GM19468 (cell line): ENCODE measurements around the gene KLC1.
"Not testable (repeated sequence)": the region's sequence is repeated elsewhere in the genome, so short reads cannot be mapped to it uniquely, and the experiment has no call there.

Experiments used
- ATAC-seq: cut with Tn5 transposase; IDR thresholded peaks from one replicate; pipeline ENCODE4 v1.9.1; 2021; ENCODE audit warnings: mild to moderate bottlenecking, moderate library complexity, moderate number of reproducible peaks; ENCODE audit not compliant: unreplicated experiment; ENCODE audit errors: extremely low read depth

The KLC1 gene

GRCh38 chr14:103628684-103629502, at the start of gene KLC1:
TSS of gene KLC1 (plus strand) at chr14:103629211. CDS start at chr14:103654565, 25,354 bp downstream.
- ATAC-seq = peak; percentile 32

- no peak for ATAC-seq
Measured at GRCh38 chr14:103581206-103581605, 47.8 kb upstream of the KLC1 start.

- ATAC-seq = no peak
Measured at GRCh38 chr14:103581954-103582703, 46.9 kb upstream of the KLC1 start.

DNA sequence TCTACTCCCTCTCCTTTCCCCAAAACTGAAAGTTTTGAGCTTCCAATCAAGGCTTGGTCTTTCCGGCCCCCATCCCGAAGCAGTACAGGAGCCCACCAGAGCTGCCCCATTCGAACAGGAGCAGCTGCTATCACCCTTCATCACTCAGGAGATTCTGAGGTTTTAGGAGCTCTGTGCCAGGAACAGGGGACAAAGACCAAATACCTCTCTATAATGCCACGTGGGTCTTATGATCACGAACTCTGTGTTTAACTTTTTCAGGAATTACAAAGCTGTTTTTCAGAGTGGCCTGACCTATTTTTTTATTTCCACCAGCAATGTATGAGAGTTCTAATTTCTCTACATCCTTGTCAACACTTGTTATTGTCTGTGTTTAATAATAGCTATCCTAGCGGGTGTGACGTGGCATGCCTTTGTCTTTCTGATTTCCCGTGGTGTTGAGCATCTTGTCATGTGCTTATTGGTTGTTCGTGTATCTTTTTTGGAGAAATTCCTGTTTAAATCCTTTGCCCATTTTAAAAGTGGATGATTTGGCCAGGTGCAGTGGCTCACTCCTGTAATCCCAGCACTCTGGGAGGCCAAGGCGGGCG, 44.6 kb upstream of the KLC1 start:
- no peak for ATAC-seq

DNA sequence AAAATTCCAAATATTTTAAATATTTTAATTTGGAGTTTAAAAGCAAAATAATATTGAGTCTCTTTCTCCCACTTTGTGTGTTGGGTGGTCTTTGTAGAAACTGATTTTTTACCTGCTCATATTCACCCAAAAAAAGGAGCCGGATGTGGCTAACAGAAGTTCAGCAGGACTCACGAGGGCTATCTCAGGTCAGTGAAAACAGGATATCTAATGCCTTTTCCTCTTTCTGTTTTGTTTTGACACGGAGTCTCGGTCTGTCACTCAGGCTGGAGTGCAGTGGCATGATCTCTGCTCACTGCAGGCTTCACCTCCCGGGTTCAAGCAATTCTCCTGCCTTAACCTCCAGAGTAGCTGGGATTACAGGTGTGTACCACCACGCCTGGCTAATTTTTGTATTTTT, 35.4 kb upstream of the KLC1 start:
- peak; percentile 89 for ATAC-seq

DNA sequence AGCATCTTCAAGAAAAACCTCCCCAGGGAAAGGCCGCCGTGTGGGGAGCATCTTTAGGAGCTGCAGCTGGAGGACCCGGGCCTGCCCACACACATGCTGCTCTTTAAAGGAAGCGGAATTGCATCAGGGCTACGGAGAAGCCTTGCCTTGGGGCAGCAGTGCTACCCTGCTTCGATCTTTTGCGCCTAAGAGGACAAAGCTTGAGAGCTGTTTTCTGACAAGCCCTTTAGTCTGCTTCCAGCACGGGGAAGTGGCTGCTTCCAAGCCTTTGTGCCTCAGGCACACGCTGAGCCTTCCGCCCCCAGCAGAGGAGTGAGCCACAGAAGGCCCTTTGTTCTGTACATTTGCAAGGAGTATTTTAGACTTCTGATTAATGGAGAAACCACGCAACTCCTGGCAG, 34.7 kb upstream of the KLC1 start:
- no peak for ATAC-seq

GRCh38 chr14:103597623-103598377, 31.2 kb upstream of the KLC1 start:
- ATAC-seq = no peak

GRCh38 chr14:103600503-103600902, 28.5 kb upstream of the KLC1 start:
- no peak for ATAC-seq

- no peak for ATAC-seq
Measured at GRCh38 chr14:103604620-103605019, 24.4 kb upstream of the KLC1 start.

DNA sequence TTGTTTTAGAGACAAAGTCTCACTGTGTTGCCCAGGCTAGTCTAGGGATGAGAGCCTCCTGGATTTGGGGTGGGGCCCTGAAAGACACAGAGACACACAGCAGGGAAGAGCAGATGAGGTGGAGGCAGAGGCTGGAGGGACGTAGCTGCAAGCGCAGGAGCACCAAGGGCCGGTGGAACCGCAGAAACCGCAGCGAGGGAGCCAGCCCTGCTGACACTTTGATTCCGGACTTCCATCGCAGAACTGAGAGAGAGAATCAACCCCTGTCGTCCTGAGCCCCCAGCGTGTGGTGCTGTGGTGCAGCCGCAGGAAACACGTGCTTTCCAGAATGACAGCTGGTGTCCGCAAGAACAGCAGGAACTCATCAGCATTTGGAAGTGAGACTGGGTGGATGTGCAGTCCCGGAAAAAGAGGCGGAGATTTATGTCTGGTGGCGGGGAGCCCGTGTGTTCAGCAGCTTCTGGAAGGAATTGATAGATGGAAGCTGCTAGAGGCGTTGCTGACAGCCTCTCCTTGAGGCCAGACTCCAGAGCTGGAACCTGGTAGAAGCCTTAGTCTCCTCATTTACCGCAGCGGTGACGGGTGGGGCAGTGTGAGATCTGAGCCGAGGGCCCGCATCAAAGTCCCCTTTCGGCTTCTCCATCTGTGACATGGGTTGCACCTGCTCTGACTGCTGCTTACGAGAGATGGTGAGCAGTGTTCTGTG, 21.9 kb upstream of the KLC1 start:
- peak; percentile 39 for ATAC-seq

GRCh38 chr14:103607822-103608221, 21.2 kb upstream of the KLC1 start:
- ATAC-seq = no peak

- not testable (repeated sequence) for ATAC-seq
Measured at GRCh38 chr14:103609081-103609480, 19.9 kb upstream of the KLC1 start.

DNA sequence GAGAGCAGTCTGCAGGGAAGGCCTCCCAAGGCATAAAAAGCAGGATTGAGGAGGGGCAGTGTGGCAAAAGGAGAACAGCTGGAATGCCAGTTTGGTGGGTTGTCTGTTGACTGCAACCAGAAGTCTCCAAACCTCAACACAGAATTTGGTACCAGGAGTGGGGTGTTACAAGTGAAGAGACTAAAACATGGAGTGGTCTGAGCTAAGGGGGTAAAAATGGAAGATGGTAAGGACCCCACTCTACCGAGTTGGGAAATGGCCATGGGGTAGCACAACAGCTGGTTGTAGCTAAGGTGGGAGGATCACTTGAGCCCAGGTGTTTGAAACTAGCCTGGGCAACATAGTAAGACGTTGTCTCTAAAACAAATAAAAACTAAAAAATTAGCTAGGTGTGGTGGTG, 17.8 kb upstream of the KLC1 start:
- ATAC-seq = no peak

DNA sequence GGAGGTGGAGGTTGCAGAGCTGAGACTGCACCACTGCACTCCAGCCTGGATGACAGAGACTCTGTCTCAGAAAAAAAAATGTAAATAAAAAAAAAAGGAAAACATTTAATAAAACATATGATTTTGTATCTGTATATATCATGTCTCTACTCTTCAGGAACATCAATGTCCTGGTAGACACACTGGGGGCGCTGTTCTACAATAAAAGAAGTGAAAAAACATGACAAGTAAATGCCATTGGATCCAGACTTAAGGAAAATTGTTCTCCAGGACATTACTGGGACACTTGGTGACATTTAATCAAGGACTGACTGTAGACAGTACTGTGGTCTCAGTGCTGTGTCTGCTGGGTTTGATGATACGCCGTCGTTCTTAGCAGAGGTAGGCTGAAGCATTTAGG, 15.5 kb upstream of the KLC1 start:
- no peak for ATAC-seq

DNA sequence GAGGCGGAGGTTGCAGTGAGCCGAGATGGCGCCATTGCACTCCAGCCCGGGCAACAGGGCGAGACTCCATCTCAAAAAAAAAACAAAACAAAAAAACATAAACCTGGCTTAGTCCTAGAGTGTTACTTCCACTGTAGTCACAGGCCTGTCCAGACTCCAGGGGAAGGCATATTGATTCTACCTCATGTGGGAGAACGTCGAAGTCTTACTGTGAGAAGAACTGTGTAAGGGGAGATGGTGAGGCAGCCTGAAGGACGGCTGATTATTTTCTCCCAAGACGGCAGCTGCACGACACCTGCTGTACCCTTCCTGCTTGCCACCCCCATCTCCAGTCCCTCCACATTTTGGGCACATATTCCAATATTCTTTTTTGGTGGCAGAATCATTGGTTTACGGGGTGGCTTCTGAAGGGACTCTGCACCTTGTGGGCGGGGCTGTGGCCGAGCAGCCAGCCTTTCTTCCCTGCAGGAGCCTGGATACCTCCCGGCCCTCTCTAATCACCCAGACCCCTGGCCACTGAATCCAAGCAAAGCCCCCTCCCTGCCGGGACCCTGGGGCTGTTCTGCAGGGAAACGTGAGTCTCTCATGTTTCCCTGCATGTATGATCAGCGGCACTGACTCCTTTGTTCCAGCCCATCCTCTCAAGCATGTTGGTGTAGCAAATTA, 12.2 kb upstream of the KLC1 start:
- no peak for ATAC-seq

GRCh38 chr14:103619057-103619456, 10.0 kb upstream of the KLC1 start:
- ATAC-seq = no peak

DNA sequence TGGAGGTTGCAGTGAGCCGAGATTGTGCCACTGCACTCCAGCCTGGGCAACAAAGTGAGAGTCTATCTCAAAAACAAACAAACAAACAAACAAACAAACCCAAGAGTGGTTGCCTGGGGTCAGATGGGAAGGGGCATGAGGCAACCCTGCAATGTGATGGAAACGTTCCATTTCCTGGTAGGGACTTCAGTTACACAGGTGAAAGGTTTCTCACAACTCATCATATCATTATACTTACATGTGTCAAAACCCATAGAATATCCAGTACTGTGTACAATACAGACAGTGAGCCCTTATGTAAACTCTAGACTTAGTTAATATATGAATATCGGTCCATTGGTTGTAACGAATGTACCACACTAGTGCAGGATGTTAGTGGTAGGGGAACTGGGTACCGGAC, 7.2 kb upstream of the KLC1 start:
- ATAC-seq = no peak

- no peak for ATAC-seq
Measured at GRCh38 chr14:103623308-103623707, 5.7 kb upstream of the KLC1 start.

- ATAC-seq = no peak
Measured at GRCh38 chr14:103623883-103624482, 5.0 kb upstream of the KLC1 start.
